Sigmoid colon (tissue), 7 donors: Measurements from ENCODE around the gene C1orf35. TPM values are rescaled to one million over a fixed set of nuclear protein-coding genes. Genes with fewer than 3 reads are reported as not detected.

ENCODE experiments used
- DNase-seq: peaks from one replicate; pipeline ENCODE4 v3.0.0-alpha.2; 2019
- H3K27ac ChIP-seq, 4 donors: fragments of 200-600 bp; sonication (generic); one replicate each; pipeline ENCODE4 v1.5.1; 2016 to 2019; ENCODE audit warnings: mild to moderate bottlenecking in 1 of 4
- H3K27me3 ChIP-seq, 3 donors: fragments of 200-600 bp; sonication (generic); one replicate each; pipeline ENCODE4 v1.5.1; 2019; ENCODE audit warnings: mild to moderate bottlenecking in 1 of 3
- H3K36me3 ChIP-seq, 4 donors: fragments of 200-600 bp; sonication (generic); one replicate each; pipeline ENCODE4 v1.5.1; 2016 to 2019
- H3K4me1 ChIP-seq, 4 donors: fragments of 200-600 bp; sonication (generic); one replicate each; pipeline ENCODE4 v1.5.1; 2017 to 2019
- H3K4me3 ChIP-seq, 4 donors: fragments of 200-600 bp; sonication (generic); one replicate each; pipeline ENCODE4 v1.5.1; 2017 to 2019; ENCODE audit warnings: mild to moderate bottlenecking in 2 of 4, moderate library complexity in 1 of 4
- H3K9me3 ChIP-seq, 4 donors: fragments of 200-600 bp in 3 of 4; sonication (generic) in 3 of 4; one replicate each; pipeline versions ENCODE4 v1.5.1 to v1.6.1; 2013 to 2019
- EP300 ChIP-seq, 4 donors: sonication (generic); formaldehyde crosslinking; IDR thresholded peaks; one replicate each; pipeline ENCODE4 v1.6.1; 2017; ENCODE audit warnings: antibody characterized with exemption in 4 of 4
- POLR2A ChIP-seq, 2 donors: fragments of 450-650 bp; IDR thresholded peaks; one replicate each; pipeline ENCODE4 v1.6.1; 2016; ENCODE audit warnings: antibody characterized with exemption in 2 of 2, mild to moderate bottlenecking in 2 of 2, moderate library complexity in 2 of 2
- POLR2AphosphoS5 ChIP-seq, 4 donors: sonication (generic); formaldehyde crosslinking; IDR thresholded peaks; one replicate each; pipeline ENCODE4 v1.6.1; 2017; ENCODE audit warnings: antibody characterized with exemption in 4 of 4
- WGBS, 2 donors: extraction: QIAGEN DNeasy Blood & Tissue Kit; methylation state at CpG; one replicate each; pipeline ENCODE4 v1.1.7; 2013; 5-methylcytosine and 5-hydroxymethylcytosine counted together
- intact Hi-C: fragments of 100-400 bp; cut with DNase I; formaldehyde crosslinking; loops from one replicate; pipeline ENCODE4 v1.15.1; 2023
- polyA plus RNA-seq, 3 donors: library from polyadenylated mRNA; stranded (reverse); fragments of 200-250 nt; gene quantifications; one replicate each; pipeline ENCODE4 v1.2.3, GENCODE V29; 2013
- total RNA-seq, 4 donors: library from RNA; depleted of rRNA; stranded (reverse); fragments of >200 nt; gene quantifications; one replicate each; pipeline ENCODE4 v1.1.0, GENCODE V29; 2016
- TF ChIP-seq, protein P1 (sequence below), 4 experiments: fragments of 450-650 bp in 3 of 4; fragments of 200-600 bp in 1 of 4; IDR thresholded peaks; one replicate each; pipeline ENCODE4 v1.5.1; 2016 to 2019; ENCODE audit warnings: antibody characterized with exemption in 4 of 4, mild to moderate bottlenecking in 3 of 4, moderate library complexity in 2 of 4
- donor health status: healthy with polysubstance abuse.
- donor health status: Bipolar disorder and iron deficiency.
- donor health status: healthy.

The C1orf35 gene
- total and polyA plus RNA-seq, 7 donors = 7.8 to 18.1 (median 11.4) TPM

- whole genome bisulfite sequencing, 2 donors = 30 to 61% methylated on average over 7 of the region's 7 CpGs
Observed at GRCh38 chr1:228071839-228072657, 31.1 kb downstream of the C1orf35 start.

GRCh38 chr1:228070851-228071250 is 32.3 kb downstream of the C1orf35 start:
- intact Hi-C loops = no loop called here
- peaks cover 7 to 59% (median 26%) of the 10 kb centered on the region in 3 donors for H3K27me3 ChIP-seq
- no peaks in the 10 kb centered on the region for H3K4me1 ChIP-seq
- DNase-seq = no peak
- no peaks in the 10 kb centered on the region for H3K36me3 ChIP-seq
- TF ChIP-seq POLR2A (IDR thresholded peaks at IDR 0.05) (no peak), EP300 (IDR thresholded peaks at IDR 0.05) (no peak)
- TF ChIP-seq, protein P1, sequence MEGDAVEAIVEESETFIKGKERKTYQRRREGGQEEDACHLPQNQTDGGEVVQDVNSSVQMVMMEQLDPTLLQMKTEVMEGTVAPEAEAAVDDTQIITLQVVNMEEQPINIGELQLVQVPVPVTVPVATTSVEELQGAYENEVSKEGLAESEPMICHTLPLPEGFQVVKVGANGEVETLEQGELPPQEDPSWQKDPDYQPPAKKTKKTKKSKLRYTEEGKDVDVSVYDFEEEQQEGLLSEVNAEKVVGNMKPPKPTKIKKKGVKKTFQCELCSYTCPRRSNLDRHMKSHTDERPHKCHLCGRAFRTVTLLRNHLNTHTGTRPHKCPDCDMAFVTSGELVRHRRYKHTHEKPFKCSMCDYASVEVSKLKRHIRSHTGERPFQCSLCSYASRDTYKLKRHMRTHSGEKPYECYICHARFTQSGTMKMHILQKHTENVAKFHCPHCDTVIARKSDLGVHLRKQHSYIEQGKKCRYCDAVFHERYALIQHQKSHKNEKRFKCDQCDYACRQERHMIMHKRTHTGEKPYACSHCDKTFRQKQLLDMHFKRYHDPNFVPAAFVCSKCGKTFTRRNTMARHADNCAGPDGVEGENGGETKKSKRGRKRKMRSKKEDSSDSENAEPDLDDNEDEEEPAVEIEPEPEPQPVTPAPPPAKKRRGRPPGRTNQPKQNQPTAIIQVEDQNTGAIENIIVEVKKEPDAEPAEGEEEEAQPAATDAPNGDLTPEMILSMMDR (IDR thresholded peaks at IDR 0.05) = no peak
- H3K9me3 ChIP-seq = no peaks in the 10 kb centered on the region
- H3K4me3 ChIP-seq = no peak overlapping the region
- H3K27ac ChIP-seq = no peak overlapping the region
- WGBS, 2 donors = 63 to 65% methylated on average over 3 of the region's 3 CpGs

More at GRCh38 chr1:228071839-228072657, 31.1 kb downstream of the C1orf35 start:
- peaks cover 3 to 47% (median 14%) of the 10 kb centered on the region in 3 donors for H3K27me3 ChIP-seq
- H3K4me3 ChIP-seq = no peak overlapping the region
- intact Hi-C loops = no loop called here
- DNase-seq = no peak
- peaks cover 0 to 2% (median 0%) of the 10 kb centered on the region in 4 donors for H3K4me1 ChIP-seq
- H3K9me3 ChIP-seq = no peaks in the 10 kb centered on the region
- TF ChIP-seq EP300 (IDR thresholded peaks at IDR 0.05) (no peak), POLR2A (IDR thresholded peaks at IDR 0.05) (no peak), POLR2AphosphoS5 (IDR thresholded peaks at IDR 0.05) (no peak)
- TF ChIP-seq, protein P1 (IDR thresholded peaks at IDR 0.05) = no peak
- H3K27ac ChIP-seq = no peak overlapping the region
- no peaks in the 10 kb centered on the region for H3K36me3 ChIP-seq

DNA sequence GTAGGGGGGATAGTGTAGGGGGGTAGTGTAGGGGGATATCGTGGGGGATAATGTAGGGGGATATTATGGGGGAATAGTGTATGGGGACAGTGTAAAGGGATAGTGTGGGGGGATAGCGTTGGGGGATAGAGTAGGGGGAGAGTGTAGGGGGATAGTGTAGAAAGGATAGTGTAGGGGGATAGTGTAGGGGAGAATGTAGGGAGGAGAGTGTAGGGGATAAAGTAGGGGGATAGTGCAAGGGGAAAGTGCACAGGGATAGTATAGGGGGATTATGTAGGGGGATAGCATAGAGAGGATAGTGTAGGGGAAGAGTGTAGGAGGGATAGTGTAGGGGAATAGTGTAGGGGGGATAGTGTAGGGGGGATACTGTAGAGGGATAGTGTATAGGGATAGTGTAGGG is 33.0 kb downstream of the C1orf35 start:
- WGBS, 2 donors = 56 to 65% methylated on average over 2 of the region's 2 CpGs
- Histone ChIP-seq H3K9me3 (no peaks in the 10 kb centered on the region), H3K27ac (no peak overlapping the region), H3K36me3 (no peaks in the 10 kb centered on the region), H3K4me3 (no peak overlapping the region), H3K27me3 (peaks cover 13 to 66% (median 33%) of the 10 kb centered on the region in 3 donors), H3K4me1 (no peaks in the 10 kb centered on the region)
- intact Hi-C loops = no loop called here
- no peak for DNase-seq
- TF ChIP-seq, protein P1 (IDR thresholded peaks at IDR 0.05) = no peak
- TF ChIP-seq POLR2A (IDR thresholded peaks at IDR 0.05) (no peak), POLR2AphosphoS5 (IDR thresholded peaks at IDR 0.05) (no peak), EP300 (IDR thresholded peaks at IDR 0.05) (no peak)

- DNase-seq = no peak
- Histone ChIP-seq H3K4me1 (no peaks in the 10 kb centered on the region), H3K36me3 (no peaks in the 10 kb centered on the region), H3K9me3 (no peaks in the 10 kb centered on the region), H3K4me3 (no peak overlapping the region), H3K27ac (no peak overlapping the region), H3K27me3 (peaks cover 18 to 77% (median 51%) of the 10 kb centered on the region in 3 donors)
- TF ChIP-seq EP300 (IDR thresholded peaks at IDR 0.05) (no peak), POLR2AphosphoS5 (IDR thresholded peaks at IDR 0.05) (no peak), POLR2A (IDR thresholded peaks at IDR 0.05) (no peak)
- TF ChIP-seq, protein P1 (IDR thresholded peaks at IDR 0.05) = no peak
- intact Hi-C loops = no loop called here
- 80 to 82% methylated on average over 7 of the region's 7 CpGs for WGBS, 2 donors
Observed at GRCh38 chr1:228068359-228068758, 34.8 kb downstream of the C1orf35 start.
